ENCODE measurements around the gene MPHOSPH10.
"Not testable (repeated sequence)": the region's sequence is repeated elsewhere in the genome, so short reads cannot be mapped to it uniquely, and the experiment has no call there.

DNA sequence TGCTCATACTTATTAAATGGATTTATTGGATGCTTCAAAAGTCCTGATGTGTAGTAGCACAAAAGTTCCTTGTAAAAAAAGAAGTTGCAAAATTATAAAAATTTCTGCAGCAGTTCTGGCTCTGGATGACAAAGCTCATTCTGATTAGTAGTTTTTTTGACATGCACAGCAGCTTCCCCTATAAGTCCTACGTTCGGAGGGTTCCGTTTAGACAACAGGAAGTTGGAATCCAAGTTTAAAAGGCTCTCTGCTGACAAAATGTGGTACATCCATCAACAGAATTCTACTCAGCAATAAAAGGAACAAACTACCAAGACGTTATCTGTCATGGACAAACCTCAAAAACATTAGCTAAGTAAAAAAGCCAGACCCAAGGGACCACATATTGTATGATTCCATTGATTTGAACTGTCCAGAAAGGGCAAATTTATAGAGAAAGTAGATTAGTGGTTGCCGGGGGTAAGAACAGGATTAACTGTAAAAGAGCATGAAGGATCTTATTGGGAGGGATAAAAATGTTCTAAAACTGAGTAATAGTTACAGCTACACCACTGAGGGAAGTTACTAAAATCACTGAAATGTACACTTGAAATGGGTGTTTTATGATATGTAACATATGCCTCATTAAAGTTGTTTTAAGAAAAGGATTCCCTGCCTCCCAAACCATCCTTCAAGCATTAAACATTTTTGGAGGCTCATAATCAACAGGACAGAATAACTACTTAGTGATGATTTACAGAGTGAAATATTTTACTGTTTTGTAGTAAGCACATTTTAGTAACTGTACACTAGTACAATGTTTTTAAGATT is 53.1 kb downstream of the MPHOSPH10 start:
- TF ChIP-seq, protein P1, sequence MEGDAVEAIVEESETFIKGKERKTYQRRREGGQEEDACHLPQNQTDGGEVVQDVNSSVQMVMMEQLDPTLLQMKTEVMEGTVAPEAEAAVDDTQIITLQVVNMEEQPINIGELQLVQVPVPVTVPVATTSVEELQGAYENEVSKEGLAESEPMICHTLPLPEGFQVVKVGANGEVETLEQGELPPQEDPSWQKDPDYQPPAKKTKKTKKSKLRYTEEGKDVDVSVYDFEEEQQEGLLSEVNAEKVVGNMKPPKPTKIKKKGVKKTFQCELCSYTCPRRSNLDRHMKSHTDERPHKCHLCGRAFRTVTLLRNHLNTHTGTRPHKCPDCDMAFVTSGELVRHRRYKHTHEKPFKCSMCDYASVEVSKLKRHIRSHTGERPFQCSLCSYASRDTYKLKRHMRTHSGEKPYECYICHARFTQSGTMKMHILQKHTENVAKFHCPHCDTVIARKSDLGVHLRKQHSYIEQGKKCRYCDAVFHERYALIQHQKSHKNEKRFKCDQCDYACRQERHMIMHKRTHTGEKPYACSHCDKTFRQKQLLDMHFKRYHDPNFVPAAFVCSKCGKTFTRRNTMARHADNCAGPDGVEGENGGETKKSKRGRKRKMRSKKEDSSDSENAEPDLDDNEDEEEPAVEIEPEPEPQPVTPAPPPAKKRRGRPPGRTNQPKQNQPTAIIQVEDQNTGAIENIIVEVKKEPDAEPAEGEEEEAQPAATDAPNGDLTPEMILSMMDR (IDR thresholded peaks at IDR 0.05; ENCODE audit: poor library complexity, severe bottlenecking) = not testable (repeated sequence)
- not testable (repeated sequence) for TF ChIP-seq TAF1 (IDR thresholded peaks at IDR 0.05; ENCODE audit: low read depth); EP300 (conservative IDR thresholded peaks at IDR 0.05; ENCODE audit: poor library complexity, severe bottlenecking); POLR2AphosphoS5 (IDR thresholded peaks at IDR 0.05); RAD21 (conservative IDR thresholded peaks at IDR 0.05); SMC3 (conservative IDR thresholded peaks at IDR 0.05; ENCODE audit: poor library complexity); EZH2 (IDR thresholded peaks at IDR 0.05; ENCODE audit: borderline replicate concordance, insufficient read depth, low read length, poor library complexity, severe bottlenecking)
- TF ChIP-seq, protein P2, sequence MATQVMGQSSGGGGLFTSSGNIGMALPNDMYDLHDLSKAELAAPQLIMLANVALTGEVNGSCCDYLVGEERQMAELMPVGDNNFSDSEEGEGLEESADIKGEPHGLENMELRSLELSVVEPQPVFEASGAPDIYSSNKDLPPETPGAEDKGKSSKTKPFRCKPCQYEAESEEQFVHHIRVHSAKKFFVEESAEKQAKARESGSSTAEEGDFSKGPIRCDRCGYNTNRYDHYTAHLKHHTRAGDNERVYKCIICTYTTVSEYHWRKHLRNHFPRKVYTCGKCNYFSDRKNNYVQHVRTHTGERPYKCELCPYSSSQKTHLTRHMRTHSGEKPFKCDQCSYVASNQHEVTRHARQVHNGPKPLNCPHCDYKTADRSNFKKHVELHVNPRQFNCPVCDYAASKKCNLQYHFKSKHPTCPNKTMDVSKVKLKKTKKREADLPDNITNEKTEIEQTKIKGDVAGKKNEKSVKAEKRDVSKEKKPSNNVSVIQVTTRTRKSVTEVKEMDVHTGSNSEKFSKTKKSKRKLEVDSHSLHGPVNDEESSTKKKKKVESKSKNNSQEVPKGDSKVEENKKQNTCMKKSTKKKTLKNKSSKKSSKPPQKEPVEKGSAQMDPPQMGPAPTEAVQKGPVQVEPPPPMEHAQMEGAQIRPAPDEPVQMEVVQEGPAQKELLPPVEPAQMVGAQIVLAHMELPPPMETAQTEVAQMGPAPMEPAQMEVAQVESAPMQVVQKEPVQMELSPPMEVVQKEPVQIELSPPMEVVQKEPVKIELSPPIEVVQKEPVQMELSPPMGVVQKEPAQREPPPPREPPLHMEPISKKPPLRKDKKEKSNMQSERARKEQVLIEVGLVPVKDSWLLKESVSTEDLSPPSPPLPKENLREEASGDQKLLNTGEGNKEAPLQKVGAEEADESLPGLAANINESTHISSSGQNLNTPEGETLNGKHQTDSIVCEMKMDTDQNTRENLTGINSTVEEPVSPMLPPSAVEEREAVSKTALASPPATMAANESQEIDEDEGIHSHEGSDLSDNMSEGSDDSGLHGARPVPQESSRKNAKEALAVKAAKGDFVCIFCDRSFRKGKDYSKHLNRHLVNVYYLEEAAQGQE (IDR thresholded peaks at IDR 0.05; ENCODE audit: borderline replicate concordance) = not testable (repeated sequence)
